Fibroblast of skin of abdomen (primary cell): ENCODE measurements around the gene PPIF.
"Not testable (repeated sequence)": the region's sequence is repeated elsewhere in the genome, so short reads cannot be mapped to it uniquely, and the experiment has no call there.

Experiments used
- DNase-seq: peaks from one replicate; pipeline ENCODE4 v3.0.0-alpha.2; 2013

PPIF gene

DNA sequence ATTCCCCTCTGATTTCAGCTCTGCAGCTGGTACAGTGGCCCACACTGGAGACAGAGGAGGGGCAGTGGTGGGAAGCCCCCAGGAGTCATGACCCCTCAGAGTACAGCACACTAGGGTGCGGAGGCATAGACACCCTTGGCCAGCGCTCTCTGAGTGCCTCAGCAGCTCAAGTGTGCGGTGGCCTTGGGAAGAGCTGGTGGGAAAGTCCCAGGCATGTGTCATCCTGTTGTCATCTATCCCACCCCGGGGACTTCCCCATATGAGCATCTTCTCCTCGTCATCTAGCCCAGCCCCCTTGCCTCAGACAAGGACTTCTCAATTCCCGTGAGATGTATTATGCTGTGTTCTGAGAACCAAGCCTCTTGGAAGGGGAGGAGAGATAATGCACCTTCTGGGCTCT lies 15.6 kb upstream of the PPIF start:
- DNase-seq: peak; percentile 89

DNA sequence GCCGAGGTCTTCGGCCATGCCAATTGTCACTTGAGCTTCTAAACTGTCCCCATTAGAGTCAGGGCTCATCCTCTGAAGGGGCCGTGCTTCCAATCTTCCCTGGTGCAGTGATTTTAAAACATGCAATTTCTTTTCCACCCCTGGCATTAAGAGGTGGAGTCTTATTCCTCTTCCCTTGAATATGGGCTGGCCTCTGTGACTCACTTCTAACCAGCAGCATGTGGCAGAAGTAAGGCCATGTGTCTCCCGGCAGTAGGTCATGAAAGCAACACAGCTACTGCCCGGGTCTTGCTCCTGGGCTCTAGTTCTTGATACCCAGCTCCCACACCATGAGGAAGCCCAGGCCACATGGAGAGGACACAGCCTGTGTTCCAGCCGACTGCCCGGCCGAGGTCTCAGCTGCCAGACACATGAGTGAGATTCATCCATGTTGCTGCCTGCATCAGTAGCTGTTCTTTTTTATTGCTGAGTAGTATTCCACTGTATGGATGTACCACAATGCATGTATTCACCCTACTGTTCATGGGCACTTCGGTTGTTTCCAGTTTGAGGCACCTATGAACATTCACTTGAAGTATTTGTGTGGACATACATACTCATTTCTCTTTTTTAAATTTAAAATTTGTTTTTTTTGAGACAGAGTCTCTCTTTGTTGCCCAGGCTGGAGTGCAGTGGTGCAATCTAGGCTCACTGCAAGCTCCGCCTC lies 14.5 kb upstream of the PPIF start:
- DNase-seq: not testable (repeated sequence)

DNA sequence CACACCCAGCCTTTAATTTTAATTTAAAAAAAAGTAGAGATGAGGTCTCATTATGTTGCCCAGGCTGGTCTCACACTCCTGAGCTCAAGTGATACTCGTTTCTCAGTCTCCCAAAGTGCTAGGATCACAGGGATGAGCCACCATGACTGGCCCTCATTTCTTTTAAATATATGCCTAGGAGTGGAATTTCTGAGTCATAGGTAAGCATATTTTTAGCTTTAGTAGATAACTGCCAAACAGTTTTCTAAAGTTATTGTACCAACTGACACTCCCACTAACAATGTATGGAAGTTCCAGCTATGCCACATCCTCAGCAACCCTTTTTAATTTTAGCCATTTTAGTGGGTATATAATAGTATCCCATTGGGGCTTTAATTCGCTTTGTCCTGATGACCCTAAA lies 13.8 kb upstream of the PPIF start:
- peak; percentile 75 for DNase-seq

DNA sequence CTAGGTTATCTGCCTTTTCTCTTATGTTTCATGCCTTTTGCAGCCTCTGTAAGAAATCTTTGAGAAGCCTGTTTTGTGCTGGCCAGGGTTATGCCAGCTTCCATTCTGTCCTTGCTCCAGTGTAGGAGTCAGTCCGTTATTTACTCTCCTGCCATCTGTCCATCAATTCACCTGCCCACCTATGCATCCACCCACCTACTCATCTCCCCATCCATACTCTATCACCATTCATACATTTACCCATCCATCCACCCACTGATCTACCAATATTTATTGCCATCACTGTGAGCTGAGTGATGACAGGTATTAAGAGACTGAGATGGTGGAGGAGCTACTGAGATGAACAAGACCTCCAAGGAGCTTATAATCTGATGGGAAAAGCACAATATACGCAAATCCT lies 12.7 kb upstream of the PPIF start:
- DNase-seq: no peak

DNA sequence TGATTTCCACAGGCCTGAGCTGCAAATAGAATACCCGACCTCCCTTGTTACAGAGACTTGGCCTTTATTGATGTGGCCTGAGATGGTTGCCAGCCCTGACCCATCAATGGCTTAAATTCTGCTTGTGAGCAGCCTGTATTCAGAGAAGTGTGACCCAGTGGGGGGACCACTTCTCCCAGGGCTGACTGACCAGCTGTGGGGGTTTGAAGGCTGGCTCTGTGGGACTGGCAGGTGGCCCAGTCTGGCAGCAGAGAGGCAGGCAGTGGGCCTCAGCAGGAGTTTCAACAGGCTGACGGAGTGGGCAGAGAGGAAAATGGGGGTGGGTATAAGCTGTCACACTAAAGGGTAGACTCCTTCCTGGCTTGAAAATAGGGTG lies 12.2 kb upstream of the PPIF start:
- DNase-seq: no peak

DNA sequence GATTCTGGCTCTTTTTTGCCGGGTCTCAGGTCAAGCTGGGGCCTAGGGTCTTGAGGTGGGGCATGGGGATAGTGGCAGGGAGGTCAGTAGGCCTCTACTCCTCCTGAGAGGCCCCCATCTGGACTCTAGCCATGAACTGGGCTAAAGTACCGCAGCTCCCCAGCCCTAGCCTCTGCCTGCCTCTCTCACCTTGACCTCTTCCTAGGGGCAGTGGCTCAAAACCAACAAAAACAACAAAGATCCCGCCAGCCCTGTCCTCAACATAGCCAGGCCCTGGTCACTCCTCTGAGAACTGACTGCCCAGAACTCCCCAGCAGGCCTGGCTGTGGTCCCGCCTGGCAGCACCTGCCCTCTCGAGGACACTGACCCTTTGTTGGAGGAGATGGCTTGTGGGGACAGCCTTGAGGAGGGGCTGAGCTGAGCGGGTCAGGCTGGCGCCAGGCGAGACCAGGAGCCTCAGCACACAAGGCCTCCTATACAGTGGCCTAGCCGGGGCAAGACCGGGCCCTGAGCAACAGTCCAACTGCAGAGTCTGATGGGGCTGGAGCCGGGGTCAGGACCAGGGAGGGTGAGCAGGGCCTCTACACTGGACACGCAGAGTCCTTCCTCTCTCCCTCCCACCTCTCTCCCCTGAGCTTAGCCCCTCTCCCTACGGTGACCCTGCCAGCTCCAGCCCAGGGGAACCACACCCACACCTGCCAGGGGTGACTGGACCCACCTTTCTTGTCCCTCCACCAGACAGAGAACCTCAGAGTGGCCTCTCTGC lies 11.6 kb upstream of the PPIF start:
- DNase-seq: no peak

DNA sequence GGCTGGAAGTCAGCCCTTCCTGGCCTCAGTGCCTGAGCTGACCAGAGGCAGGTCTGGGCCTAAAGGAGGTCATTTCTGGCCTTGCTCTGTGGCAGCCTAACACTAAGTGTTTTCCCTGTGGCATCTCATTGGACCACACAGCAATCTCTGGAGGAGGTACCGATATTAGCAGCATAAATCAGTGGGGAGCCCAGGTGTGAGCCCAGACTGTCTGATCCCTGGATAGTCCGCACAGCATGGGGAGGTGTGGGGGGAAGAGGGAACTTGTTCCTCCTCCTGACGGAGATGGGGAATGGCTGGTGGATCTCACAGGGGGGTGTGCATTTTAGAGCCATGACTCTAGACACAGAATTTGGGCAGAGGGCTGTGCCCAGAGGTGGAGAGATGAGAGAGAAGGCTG lies 11.0 kb upstream of the PPIF start:
- DNase-seq: no peak

DNA sequence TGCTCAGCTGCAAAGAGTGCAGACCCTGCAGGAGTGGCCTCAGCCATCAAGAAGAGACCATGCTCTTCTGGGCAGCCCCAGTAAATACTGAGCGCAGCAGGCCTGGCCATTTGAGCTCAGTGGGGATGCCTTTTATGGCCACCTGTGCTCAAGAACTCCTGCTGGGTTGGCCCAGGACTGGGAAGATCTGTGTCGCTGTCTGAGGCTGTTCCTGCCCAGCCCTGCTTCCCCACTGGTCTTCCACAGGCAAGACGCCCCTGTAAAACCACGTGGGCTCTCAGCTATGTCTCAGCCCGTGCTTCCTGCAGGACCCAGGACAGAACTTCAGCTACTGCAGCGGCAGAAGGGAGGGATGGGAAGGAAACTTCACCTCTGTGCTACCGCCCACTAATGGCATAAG lies 10.5 kb upstream of the PPIF start:
- no peak for DNase-seq

DNA sequence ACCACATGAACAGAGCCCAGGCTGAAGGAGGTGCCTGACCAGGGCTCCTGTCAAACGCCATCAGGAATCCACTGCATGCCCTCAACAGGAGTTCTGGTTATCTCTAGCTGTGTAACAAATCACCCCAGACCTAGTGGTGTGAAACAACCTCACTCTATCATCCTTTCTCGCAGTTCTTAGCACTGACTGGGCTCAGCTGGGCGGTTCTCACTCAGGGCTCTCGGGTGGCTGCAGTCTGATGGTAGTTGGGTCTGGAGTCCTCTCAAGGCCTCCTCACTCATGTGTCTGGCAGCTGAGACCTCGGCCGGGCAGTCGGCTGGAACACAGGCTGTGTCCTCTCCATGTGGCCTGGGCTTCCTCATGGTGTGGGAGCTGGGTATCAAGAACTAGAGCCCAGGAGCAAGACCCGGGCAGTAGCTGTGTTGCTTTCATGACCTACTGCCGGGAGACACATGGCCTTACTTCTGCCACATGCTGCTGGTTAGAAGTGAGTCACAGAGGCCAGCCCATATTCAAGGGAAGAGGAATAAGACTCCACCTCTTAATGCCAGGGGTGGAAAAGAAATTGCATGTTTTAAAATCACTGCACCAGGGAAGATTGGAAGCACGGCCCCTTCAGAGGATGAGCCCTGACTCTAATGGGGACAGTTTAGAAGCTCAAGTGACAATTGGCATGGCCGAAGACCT lies 9.3 kb upstream of the PPIF start:
- not testable (repeated sequence) for DNase-seq

DNA sequence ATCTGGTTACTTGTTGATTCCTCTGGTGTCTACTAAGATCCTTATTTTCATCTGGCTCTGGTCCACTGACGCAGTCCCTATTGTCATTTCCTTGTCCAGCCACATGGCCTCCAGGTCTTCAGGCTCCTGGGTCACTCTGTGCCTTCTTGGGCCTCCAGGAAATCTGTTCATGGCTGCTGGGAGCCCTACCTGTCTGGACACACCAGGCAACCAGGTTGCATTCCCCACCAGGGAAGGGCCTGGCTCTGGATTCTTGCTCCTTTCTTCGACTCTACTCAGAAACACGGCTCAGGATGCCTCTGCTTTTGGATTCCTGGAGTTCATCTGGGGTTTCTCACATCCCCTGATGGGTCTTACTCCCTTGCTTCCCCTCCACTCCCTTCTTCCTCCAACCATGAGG lies 8.0 kb upstream of the PPIF start:
- no peak for DNase-seq

DNA sequence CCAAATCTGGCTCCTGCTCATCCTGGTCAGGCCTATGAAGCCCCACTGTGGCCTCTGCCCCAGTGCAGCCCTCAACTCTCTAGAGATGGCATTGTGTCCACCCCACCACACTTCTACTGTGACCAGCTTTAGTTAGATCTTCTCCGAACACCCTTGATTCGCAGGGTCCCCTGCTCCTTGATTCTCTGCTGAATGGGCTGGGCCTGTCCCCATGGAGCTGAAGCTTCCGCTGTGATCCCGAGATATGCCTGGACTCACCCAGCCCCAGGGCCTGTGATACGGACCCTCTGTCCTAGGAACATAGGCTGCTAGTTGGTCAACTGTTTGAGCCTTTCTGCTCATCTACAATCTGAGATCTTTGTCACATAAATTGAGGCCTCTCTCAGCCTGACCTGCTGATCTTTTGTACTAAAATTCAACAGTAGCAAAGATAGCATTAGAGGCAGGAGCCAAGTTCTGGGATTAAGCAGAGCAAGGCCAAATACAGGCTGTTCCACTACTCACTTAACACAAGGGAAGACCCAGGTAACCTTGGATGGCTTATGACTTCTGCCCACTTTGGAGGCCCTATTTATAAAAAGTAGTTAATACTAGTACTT lies 6.5 kb upstream of the PPIF start:
- DNase-seq: no peak

DNA sequence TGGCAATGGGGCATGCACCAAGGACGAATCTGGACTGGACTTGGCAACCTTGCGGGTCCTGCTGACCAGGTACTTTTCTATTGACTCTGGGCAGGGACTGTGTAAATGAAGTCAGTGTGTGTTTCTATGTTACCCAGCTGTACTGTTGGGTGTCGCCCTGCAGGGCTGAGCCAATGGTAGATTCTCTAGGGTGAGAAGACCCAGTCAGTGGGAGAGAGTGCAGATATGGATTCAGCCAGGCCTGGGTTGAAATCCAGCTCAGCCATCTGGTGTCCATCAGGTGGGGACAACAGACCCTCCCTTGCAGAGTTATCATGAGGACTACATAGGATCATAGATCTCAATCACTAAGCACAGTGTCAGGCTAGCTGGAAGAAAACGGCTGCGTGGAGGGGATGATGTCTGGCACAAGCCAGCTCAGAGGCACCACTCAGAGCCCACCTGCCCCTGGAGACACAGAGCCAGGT lies 4.9 kb upstream of the PPIF start:
- DNase-seq: no peak

DNA sequence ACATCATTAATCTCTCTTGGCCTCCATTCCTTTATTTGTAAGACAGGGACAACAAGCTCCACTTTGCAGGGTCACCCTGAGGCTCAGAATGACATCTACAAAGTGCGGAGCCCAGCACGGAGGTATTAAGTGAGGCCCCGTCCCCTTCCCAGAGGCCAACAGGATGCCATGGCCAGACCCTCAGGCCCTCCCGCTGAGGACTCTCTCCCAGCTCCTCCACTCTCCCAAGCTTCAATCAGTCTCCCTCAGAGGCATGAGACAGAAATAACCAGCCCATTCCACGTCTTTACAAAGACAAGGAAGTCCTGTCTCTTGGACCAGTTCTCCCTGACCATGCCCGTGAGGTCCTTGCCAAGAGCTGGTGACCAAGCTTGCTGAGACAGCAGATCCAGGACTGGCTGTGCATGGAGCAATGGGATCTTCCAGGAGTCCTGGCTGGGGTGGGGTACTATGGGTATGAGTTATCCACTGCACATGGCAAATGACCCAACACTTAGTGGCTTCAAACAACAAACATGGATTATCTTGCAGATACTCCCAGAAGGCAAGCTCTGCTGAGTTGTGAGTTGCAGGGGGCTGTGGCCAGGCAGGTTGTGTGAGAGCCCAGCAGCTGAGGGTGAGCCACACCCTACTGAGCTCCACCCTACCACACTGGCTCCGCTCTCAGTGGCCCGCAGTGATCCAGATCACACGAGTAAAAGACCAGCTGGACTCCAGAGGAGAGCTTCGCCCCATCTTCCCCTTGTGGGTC lies 4.3 kb upstream of the PPIF start:
- DNase-seq: no peak

DNA sequence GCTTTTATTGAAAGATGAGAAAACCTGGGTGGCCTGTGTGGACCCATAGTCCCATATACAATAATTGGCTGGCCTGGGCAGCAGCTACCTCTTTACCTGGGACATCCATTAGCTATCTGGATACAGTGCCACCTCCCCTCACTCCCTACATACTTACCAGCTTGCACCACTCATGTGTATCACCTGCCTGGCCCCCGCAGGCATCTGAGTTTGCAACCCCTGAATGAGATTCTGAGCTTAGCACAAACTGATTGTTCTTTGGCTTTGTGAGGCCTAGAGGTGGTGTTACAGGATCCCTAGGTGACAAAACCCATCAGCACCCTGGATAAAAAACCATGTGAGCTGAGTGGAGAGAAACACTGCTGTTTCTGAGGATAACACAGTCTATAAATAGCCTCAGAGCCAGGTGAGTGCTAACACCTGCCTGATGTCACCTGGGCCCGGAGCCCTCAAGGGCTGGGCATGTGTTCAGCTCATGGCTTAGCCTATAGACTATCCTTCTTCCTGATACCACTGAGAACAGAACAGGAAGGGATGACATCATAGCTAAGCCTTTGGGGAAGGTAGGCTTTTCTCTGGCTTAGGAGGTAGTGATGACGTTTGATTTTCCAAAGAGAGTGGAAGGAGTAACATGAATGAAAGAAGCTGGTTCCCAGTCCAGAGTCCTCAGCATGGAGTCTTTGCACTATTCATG lies 2.6 kb upstream of the PPIF start:
- no peak for DNase-seq

DNA sequence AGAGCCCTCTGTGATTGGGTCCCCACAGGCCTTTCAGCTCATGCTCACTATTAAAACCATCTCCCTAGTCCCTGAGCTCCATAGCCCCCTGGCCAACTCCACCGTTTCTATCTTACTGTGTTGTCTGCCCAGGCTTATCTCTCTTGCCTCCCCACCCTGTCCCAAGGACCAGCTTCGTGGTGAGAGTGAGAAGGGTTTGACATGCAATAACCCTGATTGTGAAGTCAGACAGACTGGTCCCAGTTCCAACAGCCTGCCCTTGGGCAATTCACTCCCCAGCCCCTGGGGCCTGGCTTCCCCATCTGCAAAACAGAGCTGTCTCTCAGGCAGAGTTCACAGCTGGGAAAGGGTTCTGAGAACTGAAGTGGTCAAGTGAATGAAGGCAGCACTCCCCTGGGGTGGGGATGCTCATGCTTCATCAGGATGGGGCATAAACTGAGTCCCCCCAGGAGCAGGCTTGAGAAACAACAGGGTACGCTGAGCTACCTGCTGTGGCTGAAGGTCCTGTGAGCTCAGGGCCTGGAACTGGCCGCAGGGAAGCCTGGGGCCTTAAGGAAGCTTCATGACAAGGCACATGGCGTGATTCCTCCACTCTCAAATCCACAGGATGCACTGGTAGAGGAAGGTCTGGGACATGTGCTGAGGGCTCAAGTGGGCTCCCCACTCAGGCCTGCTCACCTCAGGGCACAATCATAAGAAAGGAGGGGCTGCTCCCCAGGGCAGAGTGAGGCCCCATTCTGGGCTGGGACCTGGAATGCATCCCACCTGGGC lies 1.8 kb upstream of the PPIF start:
- DNase-seq: no peak

DNA sequence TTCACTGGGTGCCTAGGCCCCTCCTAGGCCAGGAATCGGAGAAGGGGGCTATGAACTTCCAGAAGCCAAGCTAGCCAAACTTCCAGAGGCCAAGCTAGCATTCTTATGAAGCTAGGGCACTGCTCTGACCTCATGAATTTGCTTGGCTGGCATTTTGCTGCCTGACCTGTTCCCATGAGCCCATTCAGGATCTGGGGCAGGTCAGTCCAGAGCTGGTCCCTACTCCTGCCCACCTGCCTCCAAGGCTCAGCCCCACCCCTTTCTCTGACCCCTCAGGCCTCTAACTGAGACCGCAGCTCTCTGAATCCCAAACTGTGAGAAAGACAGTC lies 1.3 kb upstream of the PPIF start:
- no peak for DNase-seq

DNA sequence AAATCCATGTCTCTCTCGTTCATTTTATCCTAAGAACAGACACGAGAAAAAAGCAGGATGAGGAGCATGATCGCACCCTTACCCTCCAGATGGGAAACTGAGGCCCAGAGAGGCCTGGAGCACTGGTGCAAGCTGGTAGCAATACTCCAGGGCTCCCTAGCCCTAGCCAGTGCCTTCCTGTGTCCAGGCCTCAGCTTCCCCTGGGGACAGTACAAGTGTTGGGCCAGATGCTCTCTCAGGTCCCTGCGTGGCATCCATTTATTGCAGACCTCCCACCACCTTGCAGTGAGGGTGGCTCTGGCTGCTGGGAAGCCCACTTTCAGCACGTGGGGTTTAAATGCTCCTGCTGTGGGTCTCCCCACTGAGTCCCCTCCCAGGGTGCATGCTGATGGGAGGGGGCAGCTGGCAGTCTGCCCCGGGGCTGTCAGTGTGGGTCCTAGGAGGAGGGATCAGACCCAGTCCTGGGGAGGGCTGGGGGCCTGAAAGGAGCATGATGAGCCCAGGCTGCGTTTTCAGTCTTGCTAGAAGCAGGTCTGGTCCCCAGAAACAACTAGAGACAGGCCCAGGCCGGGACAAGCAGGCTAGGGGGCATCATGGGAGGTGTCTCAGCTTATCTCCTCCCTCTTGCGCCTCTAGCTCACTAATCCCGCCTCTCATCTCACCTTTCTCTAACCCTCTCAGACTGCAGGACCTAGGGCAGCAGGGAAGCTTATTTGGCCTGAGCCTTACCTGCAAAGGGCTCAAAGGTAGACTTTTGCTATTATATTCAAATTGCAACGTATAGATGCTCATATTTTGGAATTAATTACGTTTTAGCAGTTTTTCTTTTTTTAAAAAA lies 662 bp upstream of the PPIF start:
- no peak for DNase-seq

DNA sequence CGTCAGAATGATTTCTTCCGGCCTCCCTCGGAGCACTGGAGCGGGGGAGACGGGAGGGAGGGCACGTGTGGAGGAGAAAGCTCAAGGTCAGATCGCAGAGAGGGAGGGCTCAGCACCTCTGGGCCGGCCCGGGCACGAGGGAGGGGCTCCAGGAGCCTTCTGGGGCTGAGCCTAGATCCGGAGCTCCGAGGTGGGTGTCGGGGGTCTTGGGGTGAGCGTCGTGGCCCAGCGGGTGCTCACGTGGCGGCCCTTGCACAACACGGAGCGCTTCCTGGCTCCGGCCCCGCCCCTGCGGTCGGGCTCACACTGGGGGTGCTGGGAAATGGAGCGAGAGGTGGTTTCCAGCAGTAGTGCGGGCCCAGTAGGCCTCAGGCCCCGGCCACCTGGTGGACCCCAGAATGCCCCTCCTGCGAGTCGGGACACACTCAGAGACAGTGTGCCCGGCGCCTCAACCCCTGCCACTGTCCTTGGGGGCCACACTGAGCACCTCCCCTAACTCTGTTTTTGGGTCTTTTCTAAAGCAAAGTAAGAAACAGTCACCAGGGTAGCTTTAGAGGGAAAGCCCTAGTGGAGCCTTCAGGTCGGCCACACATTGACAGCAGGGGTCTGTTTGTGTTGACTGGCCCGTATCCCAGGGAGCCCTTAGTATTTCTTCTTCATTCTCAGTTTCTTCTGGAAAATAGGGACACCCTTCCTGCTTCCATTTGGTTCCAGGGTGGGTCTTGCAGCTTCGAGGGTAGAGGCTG lies 798 bp downstream of the PPIF start:
- peak; percentile 63 for DNase-seq

DNA sequence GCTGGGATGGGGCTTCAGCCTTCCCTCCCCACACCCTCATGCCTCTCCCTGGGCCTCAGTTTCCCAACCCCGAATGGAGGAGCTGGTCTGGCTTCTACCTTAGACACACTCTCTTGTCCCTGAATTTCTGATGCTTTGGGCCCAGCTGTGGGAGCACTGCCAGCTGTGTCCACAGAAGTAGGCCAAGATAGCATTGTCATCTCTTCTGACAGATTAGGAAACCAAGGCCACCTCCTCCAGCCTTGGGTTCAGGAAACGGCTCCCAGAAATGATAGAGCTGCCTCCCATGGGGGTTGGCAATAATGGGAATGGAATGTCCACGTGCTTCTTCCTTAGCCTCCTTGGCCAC lies 1.3 kb downstream of the PPIF start:
- no peak for DNase-seq

DNA sequence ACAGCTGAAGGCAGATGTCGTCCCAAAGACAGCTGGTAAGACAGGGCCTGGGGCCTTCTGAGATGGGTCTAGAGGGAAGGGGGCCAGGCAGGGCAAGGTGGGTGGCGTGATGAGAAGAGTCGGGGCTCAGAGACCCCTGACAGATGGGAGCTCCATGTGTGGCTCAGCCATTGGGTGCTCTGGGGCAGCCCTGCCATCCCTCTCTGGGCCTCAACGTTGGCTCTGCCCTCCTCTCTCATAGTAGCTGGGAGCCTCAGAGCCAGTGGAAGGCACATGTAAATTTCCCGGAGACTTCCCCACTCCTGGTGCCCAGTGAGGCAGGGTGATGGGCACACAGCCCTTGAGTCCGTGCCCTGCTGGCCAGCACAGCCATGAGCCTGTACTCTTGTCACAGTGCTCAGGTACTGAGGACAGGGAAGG lies 1.8 kb downstream of the PPIF start:
- no peak for DNase-seq
